Erythroblast (primary cell): ENCODE results near the gene NAA10.

Experiments
- DNase-seq, 2 experiments: peaks; one replicate each; lab custom pipeline; 2025; lab: John Stamatoyannopoulos, UW
- GATA1 ChIP-seq: IDR thresholded peaks from 2 replicates; pipeline ENCODE4 v1.6.1; 2011; ENCODE audit warnings: low read depth, mild to moderate bottlenecking, control low read depth, low read length, moderate library complexity
- POLR2A ChIP-seq: IDR thresholded peaks from 2 replicates; pipeline ENCODE4 v1.6.1; 2011; ENCODE audit warnings: mild to moderate bottlenecking, low read length

Gene NAA10

DNA sequence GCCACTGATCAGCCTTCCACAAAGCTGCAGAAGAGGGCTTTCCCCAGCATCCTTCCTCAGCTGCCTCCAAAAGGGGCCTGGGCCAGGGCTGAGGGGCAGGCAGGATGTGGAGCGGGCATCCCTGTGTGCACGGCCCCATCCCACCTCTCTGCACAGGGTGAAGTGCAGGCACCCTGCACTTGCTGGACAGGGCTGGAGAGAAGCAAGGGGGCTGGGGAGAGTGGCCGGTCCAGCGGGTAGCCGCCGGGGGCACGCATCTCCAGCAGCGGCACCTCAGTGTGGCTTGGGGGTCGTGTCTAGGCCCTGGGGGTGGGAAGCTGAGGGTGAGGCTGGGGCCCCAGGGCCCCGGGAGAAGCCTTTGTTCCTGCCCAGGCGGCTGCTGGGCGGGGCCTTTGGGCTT is 27.4 kb downstream of the NAA10 start:
- TF ChIP-seq GATA1 (no peak), POLR2A (no peak)
- no peak for DNase-seq

DNA sequence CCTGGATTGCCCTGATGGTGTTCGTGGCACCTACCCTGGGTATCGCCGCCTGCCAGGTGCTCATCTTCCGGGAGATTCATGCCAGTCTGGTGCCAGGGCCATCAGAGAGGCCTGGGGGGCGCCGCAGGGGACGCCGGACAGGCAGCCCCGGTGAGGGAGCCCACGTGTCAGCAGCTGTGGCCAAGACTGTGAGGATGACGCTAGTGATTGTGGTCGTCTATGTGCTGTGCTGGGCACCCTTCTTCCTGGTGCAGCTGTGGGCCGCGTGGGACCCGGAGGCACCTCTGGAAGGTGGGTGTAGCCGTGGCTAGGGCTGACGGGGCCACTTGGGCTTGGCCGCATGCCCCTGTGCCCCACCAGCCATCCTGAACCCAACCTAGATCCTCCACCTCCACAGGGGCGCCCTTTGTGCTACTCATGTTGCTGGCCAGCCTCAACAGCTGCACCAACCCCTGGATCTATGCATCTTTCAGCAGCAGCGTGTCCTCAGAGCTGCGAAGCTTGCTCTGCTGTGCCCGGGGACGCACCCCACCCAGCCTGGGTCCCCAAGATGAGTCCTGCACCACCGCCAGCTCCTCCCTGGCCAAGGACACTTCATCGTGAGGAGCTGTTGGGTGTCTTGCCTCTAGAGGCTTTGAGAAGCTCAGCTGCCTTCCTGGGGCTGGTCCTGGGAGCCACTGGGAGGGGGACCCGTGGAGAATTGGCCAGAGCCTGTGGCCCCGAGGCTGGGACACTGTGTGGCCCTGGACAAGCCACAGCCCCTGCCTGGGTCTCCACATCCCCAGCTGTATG is 28.5 kb downstream of the NAA10 start:
- DNase-seq = no peak
- TF ChIP-seq GATA1 = no peak
- no peak for TF ChIP-seq POLR2A

DNA sequence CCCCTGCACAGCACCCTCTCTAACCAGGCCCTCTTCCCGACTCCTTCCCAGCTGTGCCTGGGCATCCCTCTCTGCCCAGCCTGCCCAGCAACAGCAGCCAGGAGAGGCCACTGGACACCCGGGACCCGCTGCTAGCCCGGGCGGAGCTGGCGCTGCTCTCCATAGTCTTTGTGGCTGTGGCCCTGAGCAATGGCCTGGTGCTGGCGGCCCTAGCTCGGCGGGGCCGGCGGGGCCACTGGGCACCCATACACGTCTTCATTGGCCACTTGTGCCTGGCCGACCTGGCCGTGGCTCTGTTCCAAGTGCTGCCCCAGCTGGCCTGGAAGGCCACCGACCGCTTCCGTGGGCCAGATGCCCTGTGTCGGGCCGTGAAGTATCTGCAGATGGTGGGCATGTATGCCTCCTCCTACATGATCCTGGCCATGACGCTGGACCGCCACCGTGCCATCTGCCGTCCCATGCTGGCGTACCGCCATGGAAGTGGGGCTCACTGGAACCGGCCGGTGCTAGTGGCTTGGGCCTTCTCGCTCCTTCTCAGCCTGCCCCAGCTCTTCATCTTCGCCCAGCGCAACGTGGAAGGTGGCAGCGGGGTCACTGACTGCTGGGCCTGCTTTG is 29.2 kb downstream of the NAA10 start:
- no peak for TF ChIP-seq GATA1
- TF ChIP-seq POLR2A = no peak
- DNase-seq = no peak

DNA sequence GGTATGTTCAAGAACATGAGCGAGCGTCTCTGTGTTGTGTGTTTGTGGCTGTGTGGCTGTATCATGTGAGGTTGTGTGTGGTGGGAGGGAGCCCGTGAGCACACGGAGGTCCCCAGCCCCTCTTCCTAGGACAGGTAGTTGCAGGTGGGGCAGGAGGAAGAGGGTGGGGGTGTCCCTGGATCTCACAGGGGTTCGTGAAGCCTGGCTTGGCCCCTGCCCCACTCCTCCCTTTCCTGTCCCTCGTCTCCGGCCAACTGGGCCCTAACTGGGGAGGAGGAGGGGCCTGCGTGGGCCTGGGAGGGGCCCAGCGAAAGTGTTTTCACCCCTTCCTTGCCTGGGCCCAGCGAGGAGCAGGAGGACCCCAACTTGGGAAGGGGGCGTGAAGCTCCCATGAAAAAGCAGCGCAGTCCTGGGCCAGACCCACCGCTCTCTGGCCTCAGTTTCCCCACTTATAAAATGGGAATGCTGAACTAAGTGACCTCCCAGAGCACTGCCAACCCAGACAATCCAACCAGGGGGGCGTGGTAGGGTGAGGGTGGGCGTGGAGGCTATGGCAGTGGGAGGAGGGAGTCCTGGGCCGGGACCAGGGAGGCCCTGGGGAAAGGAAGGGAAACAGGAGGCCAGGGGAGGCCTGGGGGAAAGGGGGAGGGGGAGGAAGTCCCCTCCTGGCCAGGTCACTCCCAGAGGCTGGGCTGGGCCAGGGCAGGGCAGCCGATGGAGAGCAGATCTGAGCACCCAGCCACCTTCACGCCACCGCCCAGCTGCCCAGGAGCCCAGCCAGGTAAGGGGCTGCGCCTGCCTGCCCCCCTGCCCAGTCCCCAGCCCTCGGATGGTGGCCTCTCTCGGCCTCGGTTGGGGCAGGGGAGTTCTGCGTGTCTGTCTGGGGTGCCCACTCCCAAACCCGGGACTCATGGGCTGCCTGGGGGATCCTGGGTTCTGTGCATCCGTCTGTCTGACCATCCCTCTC is 30.6 kb downstream of the NAA10 start, which contains the start of gene AVPR2:
Gene AVPR2, plus strand, starts transcription at position 683 of the 967 bp plus-strand sequence. CDS start 473 bp downstream, outside the sequence.
- TF ChIP-seq POLR2A = no peak
- TF ChIP-seq GATA1 = no peak
- DNase-seq = no peak

DNA sequence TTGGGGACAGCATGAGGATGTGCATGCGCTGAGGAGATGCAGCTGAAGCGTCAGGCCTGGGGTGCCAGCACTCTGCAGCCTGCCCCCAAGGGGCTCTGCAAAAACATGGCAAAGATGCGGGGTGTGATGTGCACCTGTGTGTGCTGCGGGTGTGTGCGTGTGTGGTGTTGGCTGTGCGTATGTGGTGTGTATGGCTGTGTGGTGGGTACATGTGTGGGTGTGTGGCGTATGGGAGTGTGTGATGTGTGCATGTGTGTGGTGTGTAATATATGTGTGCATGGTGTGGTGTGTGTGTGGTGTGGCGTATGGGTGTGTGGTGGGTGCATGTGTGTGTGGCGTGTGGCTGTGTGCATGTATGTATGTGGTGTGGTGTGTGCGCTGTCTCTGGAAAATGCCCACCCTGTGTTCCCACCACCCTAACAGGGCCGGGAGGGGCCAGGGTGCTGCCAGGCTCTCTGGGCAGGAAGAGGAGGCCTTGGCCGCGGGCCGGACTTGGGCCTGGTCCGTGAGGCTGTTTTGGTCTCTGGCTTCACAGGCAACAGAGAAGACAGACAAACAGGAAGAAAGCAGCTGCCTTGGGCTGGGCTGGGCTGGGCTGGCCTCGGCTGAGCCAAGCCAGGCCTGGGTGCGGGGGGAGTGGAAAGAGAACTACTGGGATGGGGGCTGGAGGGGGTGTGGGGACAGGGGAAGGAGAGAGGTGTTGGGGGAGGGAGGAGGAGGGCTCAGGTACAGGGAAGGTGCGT is 31.4 kb downstream of the NAA10 start:
- DNase-seq = no peak
- TF ChIP-seq POLR2A = no peak
- TF ChIP-seq GATA1 = no peak

DNA sequence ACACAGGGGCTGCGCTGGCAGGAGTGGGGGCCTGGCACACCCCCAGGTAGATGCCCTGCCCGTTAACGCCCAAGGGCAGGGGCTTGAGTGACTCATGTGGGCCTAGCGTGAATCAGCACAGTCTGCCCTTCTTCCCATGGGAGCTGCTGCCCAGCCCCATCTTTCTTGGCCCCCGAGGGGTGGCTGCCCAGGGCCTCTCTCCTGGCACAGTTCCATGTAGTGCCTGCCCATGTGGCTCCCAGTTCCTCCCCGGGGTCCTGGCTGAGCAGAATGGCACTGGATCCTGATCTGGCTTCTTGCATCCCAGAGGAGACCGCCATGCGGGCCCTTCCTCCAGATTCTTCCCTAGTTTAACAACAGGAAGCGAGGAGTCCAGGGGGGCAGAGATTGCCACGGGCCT is 32.5 kb downstream of the NAA10 start:
- no peak for TF ChIP-seq GATA1
- TF ChIP-seq POLR2A = no peak
- DNase-seq = no peak

DNA sequence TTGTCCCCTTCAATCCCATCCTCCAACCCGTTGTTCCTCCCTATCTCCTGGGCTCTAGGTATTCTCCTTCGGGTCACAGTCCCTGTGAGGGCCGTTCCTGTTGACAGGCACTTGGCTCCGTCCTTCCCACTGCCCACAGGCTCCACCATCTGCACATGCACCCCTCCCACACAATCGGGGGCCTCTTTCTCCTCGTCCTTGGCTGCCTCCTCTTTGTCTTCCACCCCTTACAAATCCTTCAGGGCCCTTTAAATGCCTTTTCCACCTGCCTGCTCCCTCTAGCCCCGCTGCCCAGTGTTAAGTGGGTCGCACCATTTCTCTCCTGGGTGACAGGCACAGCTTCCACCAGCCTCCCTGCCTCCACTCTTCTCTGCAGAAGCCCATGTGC is 33.1 kb downstream of the NAA10 start:
- TF ChIP-seq POLR2A = no peak
- DNase-seq = no peak

DNA sequence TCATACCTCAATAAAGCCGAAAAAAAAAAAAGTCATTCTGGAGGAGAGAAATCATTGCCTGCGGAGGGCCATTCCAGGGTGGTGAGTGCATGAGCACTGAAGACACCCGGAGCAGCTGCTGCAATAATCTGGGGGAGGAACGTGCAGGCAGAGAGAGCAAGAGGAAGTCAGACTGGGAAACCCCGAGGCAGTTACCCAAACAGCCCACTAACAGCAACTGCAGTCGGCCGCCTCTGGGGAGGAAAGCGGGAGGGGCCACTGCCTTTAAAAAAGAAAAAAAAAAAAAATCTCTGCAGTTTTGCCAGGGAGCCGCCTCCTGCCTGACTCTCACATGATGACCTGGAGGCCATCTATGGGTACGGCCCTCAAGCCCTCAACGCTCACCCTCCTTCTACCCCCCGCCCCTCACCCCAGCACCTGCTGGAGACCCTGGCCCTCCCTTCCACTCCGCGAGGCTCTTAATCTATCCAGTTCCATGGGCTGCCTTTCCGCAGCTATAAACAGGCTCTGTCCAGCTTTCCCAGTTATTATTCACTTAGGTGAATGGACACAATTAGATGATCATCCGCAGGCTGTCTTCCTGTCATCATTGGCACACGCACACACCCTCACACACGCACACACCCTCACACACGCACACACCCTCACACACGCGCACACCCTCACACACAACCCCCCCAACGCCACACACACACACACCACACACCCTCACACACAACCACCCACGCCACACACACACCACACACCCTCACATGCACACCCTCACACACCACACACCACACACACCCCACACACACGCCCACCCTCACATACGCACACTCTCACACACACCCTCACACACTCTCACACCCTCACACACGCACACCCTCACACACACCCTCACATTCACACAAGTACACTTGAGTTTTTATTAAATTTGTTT is 33.7 kb downstream of the NAA10 start:
- no peak for TF ChIP-seq POLR2A
- TF ChIP-seq GATA1 = no peak
- no peak for DNase-seq

DNA sequence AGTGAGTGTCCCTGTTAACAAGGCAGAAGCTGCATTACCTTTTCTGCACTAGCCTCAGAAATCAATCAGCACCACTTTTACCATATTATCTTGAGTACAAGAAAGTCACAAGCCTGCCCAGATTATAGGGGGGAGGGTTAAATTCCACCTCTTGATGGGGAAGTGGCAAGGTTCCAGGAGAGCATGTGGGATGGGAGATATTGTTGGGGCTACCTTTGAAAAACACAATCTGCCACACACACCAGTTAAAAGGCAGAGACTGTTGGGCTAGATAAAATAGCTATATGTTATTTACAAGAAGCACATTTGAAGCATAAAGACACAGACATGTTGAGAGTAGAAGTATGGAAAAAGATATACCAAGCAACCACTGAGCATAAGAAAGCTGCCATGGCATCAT is 36.9 kb downstream of the NAA10 start:
- DNase-seq = peak; percentile 80 to 92
- peak; percentile 44 for TF ChIP-seq GATA1
- TF ChIP-seq POLR2A = no peak

DNA sequence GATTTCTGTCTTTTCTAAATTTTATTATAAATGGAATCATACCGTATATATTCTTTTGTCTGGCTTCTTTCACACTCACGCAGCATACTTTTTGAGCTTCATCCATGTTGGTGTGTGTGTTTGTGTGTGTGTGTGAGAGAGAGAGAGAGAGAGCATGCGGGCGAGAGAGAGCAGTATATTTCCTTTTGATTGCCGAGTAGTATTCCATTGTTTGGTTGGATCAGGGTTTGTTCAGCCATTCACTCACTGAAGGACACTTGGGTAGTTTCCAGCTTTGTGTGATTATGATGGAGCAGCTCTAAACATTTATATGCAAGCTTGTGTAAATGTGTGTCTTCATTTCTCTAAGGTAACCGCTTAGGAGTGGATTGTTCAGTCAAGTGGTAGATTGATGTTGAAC is 45.7 kb downstream of the NAA10 start:
- no peak for DNase-seq
- TF ChIP-seq POLR2A (no peak), GATA1 (no peak)

DNA sequence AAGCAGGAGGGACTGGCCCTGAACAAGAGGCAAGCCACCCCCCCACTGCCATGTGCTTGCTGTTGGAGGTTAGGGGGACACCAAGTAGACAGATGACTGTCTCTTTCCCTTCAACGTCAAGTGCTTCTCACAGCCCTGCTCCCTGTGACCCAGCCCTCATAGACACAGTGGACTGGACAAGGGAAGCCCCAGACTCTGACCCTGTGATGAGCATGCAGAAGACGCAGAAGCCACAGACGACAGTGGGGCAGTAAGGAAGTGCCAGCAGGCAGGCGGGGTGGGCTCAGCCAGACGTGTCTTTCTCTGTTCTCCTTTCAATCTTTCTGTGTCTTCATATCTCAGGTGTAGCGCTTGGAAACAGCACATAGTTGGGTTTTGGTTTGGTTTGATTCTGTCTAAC is 46.5 kb downstream of the NAA10 start:
- TF ChIP-seq GATA1 = no peak
- no peak for DNase-seq

DNA sequence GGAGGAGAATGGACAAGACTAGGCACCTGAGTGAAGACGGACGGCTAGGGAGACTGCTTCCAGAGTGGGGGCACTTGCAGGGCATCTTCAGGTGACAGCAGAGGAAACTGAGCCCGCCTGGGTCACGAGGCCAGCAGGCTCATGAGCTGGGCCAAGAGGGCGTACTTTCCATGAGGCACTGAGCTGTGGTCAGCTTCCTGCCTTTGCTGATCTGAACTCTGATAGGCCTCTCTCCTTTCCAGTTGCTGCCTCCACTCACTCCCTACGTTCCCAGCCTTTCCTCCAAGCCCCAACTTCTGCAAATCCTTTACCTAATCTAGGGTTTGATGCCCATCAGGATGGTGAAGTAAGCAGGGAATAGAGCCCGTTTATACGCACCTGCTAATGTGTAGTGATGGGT is 47.5 kb downstream of the NAA10 start:
- DNase-seq = no peak
- no peak for TF ChIP-seq GATA1
- TF ChIP-seq POLR2A = no peak
